ENCODE results near the gene DRC3. TPM values are rescaled to one million over a fixed set of nuclear protein-coding genes. Genes with fewer than 3 reads are reported as not detected.

The DRC3 gene
- total RNA-seq, 1 donor from 2014 or later: 3.3 TPM

DNA sequence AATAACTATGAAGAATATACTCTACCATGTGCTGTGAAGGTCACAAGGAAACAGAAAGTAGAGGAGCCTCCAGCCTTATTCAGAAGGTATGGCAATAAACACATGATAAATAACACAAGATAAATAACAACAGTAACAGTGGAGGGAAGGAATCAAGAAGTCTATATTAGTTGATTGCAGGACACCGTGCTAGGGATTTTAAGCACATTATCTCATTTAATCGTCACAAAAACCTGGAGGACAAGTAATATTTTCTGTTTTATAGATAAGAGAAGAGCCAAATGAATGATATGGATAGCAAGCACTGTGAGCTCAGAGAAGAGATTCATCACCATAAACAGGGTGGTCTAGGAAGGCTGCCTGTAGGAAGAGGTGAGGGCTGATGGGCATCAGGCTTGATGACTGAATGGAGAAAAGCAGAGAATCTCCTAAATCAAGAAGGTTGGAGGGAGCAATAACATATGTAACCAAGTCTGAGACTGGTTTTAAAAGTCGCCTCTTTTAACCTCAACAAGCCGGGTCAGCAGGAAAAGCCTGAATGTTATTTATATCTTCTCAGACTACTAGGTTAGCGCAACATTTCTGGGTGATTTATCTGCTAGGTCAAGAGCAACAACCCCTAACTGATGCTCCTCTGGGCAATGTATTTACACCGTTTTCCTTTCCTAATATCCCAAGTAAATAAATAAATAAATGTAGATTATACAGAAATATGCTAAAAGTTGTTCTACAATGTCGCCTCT lies 8.8 kb upstream of the DRC3 start:
- H3K27ac ChIP-seq: no peak overlapping the region
- no peak for TF ChIP-seq CTCF (IDR thresholded peaks at IDR 0.05)
- H3K4me3 ChIP-seq: no peak overlapping the region
- intact Hi-C loops (cut with DNase I): no loop called here
- ATAC-seq (no peak), DNase-seq (no peak)
- no peaks in the 10 kb centered on the region for H3K36me3 ChIP-seq
- H3K9me3 ChIP-seq: no peaks in the 10 kb centered on the region
- H3K27me3 ChIP-seq: no peaks in the 10 kb centered on the region
- H3K4me1 ChIP-seq: peaks cover 18% of the 10 kb centered on the region

GRCh38 chr17:17964710-17965109 lies 8.0 kb upstream of the DRC3 start:
- DNase-seq (no peak), ATAC-seq (no peak)
- intact Hi-C loops (cut with DNase I): no loop called here
- H3K27ac ChIP-seq: no peak overlapping the region
- no peak overlapping the region for H3K4me3 ChIP-seq
- TF ChIP-seq CTCF (IDR thresholded peaks at IDR 0.05): no peak
- no peaks in the 10 kb centered on the region for H3K27me3 ChIP-seq
- H3K9me3 ChIP-seq: no peaks in the 10 kb centered on the region
- peaks cover 14% of the 10 kb centered on the region for H3K4me1 ChIP-seq
- no peaks in the 10 kb centered on the region for H3K36me3 ChIP-seq

DNA sequence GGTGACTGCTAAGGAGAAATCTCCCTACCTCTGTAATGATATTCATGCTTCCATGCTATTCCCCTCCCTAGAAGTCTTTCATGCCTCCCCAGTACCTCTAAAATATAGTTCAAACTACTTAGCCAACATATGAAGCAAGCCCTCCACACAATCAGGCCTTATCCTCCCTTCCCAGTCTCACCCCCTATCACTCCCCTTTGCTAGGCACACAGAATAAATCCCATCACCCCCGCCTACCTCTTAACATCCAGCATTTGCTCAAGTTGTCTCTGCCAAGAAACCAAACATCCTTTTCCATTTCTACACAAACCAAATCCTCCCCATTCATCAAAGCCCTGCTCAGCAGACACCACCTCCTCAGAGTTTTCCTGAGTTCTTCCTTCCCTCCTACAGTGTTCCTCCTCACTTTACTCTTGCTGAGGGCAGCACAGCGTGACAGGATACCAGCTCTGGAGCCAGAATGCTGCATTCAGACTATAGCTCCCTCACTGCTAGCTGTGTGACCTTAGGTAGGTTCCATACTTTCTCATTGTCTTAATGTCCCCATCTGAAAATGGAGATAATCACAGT lies 7.4 kb upstream of the DRC3 start:
- intact Hi-C loops (cut with DNase I): no loop called here
- H3K27ac ChIP-seq: no peak overlapping the region
- H3K36me3 ChIP-seq: no peaks in the 10 kb centered on the region
- H3K4me1 ChIP-seq: peaks cover 16% of the 10 kb centered on the region
- H3K4me3 ChIP-seq: no peak overlapping the region
- no peak for TF ChIP-seq CTCF (IDR thresholded peaks at IDR 0.05)
- H3K9me3 ChIP-seq: no peaks in the 10 kb centered on the region
- DNase-seq (no peak), ATAC-seq (no peak)
- no peaks in the 10 kb centered on the region for H3K27me3 ChIP-seq

GRCh38 chr17:17966399-17966798 lies 6.3 kb upstream of the DRC3 start:
- no peak overlapping the region for H3K4me3 ChIP-seq
- DNase-seq: no peak
- intact Hi-C loops (cut with DNase I): no loop called here
- TF ChIP-seq CTCF (IDR thresholded peaks at IDR 0.05): no peak
- peaks cover 23% of the 10 kb centered on the region for H3K4me1 ChIP-seq
- H3K27me3 ChIP-seq: no peaks in the 10 kb centered on the region
- H3K36me3 ChIP-seq: no peaks in the 10 kb centered on the region
- no peaks in the 10 kb centered on the region for H3K9me3 ChIP-seq
- H3K27ac ChIP-seq: no peak overlapping the region
- no peak for ATAC-seq

DNA sequence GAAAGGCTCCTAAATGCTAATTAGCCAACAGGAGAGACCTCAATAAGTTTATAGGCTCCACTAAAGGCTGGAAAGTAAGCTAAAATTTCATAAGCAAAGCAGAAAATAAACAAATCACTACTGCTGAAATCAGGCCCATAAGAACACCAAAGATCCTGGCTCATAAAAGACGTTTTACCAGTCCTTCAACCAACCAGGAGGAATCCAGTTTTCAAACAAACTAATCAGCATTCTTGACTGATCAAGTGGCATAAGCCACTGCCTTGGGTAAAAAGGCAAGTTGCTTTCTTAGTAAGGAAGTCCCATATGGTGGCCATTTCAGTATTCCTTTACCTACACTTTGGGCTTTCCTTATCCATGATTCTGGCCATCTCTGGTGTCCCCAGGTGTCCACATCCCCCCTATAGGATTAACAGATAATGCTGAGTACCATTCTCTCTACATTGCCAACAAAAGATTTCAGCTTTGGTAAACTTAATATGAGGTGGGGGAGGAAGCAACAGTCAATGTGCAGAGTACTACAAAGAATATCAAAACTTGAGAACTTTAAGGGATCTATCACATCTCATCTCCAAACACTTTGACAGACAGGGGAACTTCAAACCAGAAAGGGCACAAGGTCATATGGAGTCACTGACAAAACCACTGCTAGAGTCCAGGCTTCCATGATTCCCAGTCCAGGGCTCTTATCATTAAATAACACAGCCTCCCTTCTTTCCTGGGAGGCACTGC lies 1.8 kb upstream of the DRC3 start:
- Histone ChIP-seq H3K36me3 (no peaks in the 10 kb centered on the region), H3K4me3 (peak overlapping the region; percentile 80), H3K27ac (peak overlapping the region; percentile 90), H3K9me3 (no peaks in the 10 kb centered on the region), H3K27me3 (no peaks in the 10 kb centered on the region), H3K4me1 (peaks cover 27% of the 10 kb centered on the region)
- no peak for TF ChIP-seq CTCF (IDR thresholded peaks at IDR 0.05)
- intact Hi-C loops (cut with DNase I): no loop called here
- DNase-seq (no peak), ATAC-seq (no peak)

Data from upper lobe of right lung (tissue), 1 donor.